PFSK-1 (cell line): ENCODE results near the gene SUMF2.

Experiments
- POLR2AphosphoS5 ChIP-seq: IDR thresholded peaks from 2 replicates; pipeline ENCODE4 v1.6.1; 2012; ENCODE audit warnings: low read depth, mild to moderate bottlenecking, control low read depth, low read length, moderate library complexity
- SIN3A ChIP-seq: IDR thresholded peaks from 2 replicates; pipeline ENCODE4 v1.6.1; 2012; ENCODE audit warnings: mild to moderate bottlenecking, low read length, moderate library complexity, borderline replicate concordance; ENCODE audit not compliant: insufficient read depth
- TAF1 ChIP-seq: IDR thresholded peaks from 2 replicates; pipeline ENCODE4 v1.6.1; 2012; ENCODE audit warnings: low read length, control low read depth, borderline replicate concordance; ENCODE audit not compliant: insufficient read depth
- TF ChIP-seq, protein P1 (sequence below), 2 experiments: IDR thresholded peaks; 2 replicates each; pipeline versions ENCODE4 v1.6.1 to v1.8.0; 2011 to 2012; ENCODE audit warnings: low read depth in 2 of 2, low read length in 2 of 2, control low read depth in 1 of 2, inconsistent platforms in 1 of 2, mild to moderate bottlenecking in 1 of 2, moderate library complexity in 1 of 2; ENCODE audit not compliant: insufficient read depth in 1 of 2

DNA sequence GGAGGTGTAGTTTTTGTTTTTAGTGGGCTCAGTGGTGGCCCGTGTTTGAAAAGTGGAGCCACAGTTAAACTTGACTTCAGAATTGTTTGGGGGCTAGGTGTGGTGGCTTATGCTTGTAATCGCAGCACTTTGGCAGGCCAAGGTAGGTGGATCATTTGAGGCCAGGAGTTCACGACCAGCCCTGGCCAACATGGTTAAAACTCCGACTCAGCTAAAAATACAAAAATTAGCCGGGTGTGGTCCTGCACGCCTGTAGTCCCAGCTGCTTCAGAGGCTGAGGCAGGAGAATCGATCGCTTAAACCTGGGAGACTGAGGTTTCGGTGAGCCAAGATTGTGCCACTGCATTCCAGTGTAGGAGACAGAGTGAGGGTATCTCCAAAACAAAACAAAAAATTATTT is 10.7 kb upstream of the SUMF2 start:
- TF ChIP-seq POLR2AphosphoS5 (no peak), TAF1 (no peak), SIN3A (no peak)
- TF ChIP-seq, protein P1, sequence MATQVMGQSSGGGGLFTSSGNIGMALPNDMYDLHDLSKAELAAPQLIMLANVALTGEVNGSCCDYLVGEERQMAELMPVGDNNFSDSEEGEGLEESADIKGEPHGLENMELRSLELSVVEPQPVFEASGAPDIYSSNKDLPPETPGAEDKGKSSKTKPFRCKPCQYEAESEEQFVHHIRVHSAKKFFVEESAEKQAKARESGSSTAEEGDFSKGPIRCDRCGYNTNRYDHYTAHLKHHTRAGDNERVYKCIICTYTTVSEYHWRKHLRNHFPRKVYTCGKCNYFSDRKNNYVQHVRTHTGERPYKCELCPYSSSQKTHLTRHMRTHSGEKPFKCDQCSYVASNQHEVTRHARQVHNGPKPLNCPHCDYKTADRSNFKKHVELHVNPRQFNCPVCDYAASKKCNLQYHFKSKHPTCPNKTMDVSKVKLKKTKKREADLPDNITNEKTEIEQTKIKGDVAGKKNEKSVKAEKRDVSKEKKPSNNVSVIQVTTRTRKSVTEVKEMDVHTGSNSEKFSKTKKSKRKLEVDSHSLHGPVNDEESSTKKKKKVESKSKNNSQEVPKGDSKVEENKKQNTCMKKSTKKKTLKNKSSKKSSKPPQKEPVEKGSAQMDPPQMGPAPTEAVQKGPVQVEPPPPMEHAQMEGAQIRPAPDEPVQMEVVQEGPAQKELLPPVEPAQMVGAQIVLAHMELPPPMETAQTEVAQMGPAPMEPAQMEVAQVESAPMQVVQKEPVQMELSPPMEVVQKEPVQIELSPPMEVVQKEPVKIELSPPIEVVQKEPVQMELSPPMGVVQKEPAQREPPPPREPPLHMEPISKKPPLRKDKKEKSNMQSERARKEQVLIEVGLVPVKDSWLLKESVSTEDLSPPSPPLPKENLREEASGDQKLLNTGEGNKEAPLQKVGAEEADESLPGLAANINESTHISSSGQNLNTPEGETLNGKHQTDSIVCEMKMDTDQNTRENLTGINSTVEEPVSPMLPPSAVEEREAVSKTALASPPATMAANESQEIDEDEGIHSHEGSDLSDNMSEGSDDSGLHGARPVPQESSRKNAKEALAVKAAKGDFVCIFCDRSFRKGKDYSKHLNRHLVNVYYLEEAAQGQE (IDR thresholded peaks at IDR 0.05; ENCODE audit: insufficient read depth in 1 of 2, low read depth in 2 of 2, low read length in 2 of 2) = no peak
